Activated naive CD4-positive, alpha-beta T cell treated with Interleukin-2 at 50 U/mL for 16 hours (primary cell): ENCODE data around the gene OTOG.

Source experiments
- DNase-seq: peaks from one replicate; pipeline ENCODE4 v3.0.0-alpha.2; 2020

OTOG gene

DNA sequence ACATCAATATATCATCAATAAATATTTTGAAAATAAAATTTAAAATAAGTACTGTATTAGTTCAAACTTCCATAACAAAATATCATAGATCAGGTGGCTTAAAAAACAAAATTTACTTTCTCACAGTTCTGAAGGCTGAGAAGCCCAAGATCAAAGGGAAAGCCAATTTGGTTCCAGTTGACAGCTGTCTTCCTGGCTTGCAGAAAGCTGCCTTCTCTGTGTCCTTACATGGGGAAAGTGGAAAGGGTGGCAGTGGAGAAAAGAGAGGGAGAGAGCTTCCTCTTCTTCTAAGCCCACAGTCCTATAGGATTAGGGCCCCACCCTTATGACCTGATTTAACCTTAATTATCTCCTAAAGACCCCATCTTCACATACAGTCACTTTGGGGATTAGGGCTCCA, 121.1 kb downstream of the OTOG start:
- DNase-seq: no peak

DNA sequence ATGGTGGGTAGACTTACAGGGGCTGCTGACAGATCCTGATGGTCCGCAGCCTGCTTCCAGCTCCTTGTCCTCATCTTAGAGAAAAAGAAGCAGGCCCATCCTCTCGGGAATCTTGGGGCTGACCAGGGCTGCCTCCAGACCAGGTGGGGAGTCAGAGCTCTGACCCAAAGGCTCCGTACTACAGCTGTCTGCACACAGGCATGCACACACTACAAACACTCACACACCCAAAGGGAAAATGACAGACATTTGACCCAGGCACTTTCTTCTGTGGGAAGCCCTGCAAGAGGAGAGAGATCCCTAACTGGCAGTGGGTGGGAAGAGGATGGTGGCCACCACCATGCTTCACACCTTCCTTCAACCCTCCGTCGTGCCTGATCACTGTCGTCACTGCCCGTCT, 125.4 kb downstream of the OTOG start:
- DNase-seq: no peak

- DNase-seq: no peak
Measured at GRCh38 chr11:17673951-17674350, 126.9 kb downstream of the OTOG start.

DNA sequence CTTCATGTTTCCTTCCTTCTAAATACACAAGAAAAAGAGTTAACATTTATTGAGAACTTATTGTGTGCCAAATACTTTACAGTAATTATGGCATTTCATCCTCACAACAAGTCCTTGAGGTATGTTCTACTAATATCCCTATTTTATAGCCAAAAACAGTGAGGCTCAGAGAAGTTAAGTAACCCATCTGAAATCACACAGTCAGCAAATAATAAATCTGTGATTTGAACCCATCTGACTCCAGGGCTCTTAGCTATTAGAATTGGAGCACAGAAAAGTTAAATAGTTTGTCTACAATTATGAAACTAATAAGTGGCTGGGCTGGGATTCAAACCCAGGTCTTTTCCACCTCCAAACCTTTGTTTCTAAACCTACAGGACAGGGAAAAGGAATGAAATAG, 135.8 kb downstream of the OTOG start:
- no peak for DNase-seq

- no peak for DNase-seq
Measured at GRCh38 chr11:17683377-17684161, 136.5 kb downstream of the OTOG start.

- DNase-seq: no peak
Measured at GRCh38 chr11:17684550-17684949, 137.5 kb downstream of the OTOG start.

DNA sequence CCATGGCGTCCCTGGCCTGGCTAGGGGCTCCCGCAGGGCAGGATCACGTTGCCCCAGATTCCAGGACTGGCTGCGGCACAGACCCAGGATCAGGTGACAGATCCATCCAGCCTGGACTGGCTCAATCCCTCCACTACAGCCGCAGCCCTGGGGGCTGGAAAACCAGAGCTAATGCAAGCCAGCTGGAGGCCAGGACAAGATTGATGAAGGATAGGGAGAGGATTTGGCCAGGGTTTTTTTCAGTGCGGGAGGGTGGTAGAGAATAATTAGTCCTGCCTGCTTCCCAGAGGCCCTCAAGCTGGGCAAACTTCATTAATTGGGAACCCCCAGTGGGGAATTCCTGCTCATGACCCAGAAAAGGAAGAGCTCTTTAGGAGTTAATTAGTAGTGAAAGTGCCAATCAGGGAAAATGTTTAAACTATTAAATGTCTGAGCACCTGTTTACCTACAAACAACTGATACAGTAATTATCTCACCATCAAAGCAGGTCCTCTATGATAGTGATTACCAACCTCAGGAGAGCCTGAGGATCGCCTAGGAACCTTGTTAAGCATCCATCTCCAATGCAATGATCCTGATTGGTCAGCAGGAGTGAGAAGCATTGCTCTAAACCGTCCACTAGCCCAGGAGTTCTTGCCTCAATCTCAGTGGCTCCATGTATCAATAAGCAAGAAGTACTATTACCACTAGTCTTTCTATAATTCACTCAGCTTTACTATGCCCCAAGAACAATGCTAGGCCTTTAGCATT, 139.3 kb downstream of the OTOG start:
- no peak for DNase-seq

DNA sequence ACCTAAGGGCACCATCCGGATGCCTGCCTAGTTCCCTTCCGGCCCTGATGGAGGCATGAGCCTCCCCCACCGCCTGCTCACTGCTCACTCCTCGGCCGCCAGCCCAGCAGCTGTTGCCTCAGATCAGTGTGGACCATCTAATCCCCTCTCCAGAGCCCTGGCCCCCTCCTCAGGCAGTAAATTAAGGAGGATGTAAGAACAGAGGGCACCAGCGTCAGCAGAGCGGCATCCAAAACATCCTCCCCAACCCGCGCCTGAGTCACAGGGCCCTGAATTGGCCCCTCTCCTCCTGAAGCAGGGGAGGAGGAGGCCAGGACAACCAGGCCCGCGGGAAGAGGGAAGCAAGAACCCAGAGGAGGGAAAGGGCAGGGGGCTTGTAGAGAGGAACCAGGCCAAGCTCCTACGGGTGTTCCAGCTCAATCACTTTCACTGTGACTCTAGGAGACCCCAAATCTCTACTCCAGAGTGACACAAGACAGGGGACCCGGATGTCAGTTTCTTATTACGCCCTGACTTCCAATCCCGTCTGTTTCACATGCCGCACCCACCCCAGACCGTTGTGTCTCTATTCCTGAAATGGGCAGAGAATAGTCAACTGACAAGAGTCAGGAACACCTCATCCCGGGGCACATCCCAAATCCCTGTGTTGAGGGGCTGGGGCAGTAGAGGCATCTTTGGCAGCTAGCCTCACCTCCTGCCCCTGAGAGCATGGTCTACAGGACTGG, 141.0 kb downstream of the OTOG start:
- no peak for DNase-seq

- no peak for DNase-seq
Measured at GRCh38 chr11:17691550-17691949, 144.5 kb downstream of the OTOG start.

GRCh38 chr11:17691976-17692375, 144.9 kb downstream of the OTOG start:
- no peak for DNase-seq

DNA sequence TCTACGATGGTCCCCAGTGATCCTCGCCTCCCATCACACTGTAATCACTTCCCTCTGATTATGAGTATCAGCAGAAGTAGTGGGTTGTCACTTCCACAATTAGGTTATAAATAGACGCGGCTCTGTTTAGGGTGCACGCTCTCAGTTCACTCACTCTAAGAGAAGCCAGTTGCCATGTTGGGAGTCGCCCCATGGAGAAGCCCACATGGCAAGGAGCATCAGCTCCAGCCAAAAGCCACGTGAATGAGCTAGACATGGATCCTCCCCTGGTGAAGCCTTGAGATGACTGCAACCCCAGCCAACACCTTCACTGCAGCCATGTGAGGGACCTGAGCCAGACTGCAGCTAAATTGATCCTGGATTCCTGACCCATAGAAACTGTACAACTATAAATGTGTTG, 145.9 kb downstream of the OTOG start:
- DNase-seq: no peak

DNA sequence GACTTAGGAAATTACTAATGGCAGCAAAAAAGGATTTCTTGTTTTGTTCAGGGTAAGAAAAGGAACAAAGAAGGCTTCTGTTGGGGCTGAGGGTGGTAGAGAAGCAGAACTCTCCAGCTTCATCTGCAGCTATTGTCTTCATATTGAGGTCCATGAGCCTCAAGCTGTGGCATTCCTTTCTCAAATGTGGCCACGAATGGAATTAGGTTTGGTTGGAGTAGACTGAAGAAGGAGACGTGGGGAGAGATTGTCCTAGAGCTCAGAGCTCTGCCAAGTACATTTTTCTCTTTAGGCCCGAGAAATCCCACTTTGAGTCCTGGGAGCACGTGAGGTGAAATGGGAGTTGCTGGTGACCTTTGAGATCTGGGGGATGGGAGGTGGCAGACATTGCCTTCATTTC, 146.5 kb downstream of the OTOG start:
- DNase-seq: no peak

- DNase-seq: no peak
Measured at GRCh38 chr11:17694494-17695110, 147.5 kb downstream of the OTOG start.

- DNase-seq: no peak
Measured at GRCh38 chr11:17695454-17696441, 148.7 kb downstream of the OTOG start.

DNA sequence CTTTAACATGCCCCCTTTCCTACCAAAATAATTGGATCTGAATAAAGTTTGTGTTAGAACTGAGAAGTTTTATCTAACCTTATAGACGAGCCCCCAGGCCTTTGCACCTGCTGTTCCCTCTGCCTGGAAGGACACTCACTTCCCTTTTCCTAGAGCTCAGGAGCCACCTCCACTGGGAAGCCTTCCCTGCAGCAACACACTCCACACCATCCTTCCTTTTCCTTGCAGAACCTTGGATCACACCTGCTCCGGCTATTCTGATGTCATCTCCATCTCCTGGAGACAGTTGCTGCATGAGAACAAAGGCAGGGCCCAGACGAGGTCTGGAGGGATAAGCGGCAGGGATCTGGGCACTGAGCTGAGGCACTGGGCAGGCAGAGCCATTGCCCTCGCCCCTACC, 149.7 kb downstream of the OTOG start:
- no peak for DNase-seq
